NCI-H69 (cell line): ENCODE measurements around the gene HAND1.
"Not testable (repeated sequence)": the region's sequence is repeated elsewhere in the genome, so short reads cannot be mapped to it uniquely, and the experiment has no call there.

ENCODE experiments used
- DNase-seq: peaks from one replicate; lab custom pipeline; 2025; lab: John Stamatoyannopoulos, UW

HAND1 gene

GRCh38 chr5:154478224-154478565 is at the start of gene HAND1:
Gene HAND1, minus strand, starts transcription at chr5:154478227. Its CDS starts 219 bp downstream, at chr5:154478008.
- peak; percentile 86 for DNase-seq

- no peak for DNase-seq
These were observed 48.5 kb upstream of the HAND1 start for GRCh38 chr5:154526231-154527226.

- DNase-seq: no peak
These were observed 46.8 kb upstream of the HAND1 start for GRCh38 chr5:154524859-154525258.

- DNase-seq: no peak
These were observed 46.2 kb upstream of the HAND1 start for GRCh38 chr5:154524181-154524580.

- peak; percentile 75 for DNase-seq
These were observed 45.7 kb upstream of the HAND1 start for GRCh38 chr5:154523709-154524108.

- peak; percentile 23 for DNase-seq
These were observed 45.1 kb upstream of the HAND1 start for GRCh38 chr5:154523104-154523503.

- no peak for DNase-seq
These were observed 44.3 kb upstream of the HAND1 start for GRCh38 chr5:154522284-154522683.

- no peak for DNase-seq
These were observed 43.7 kb upstream of the HAND1 start for GRCh38 chr5:154521756-154522155.

- peak; percentile 90 for DNase-seq
These were observed 42.9 kb upstream of the HAND1 start for GRCh38 chr5:154520861-154521453.

- peak; percentile 89 for DNase-seq
These were observed 41.3 kb upstream of the HAND1 start for GRCh38 chr5:154519359-154519758.

GRCh38 chr5:154518438-154518867 is 40.4 kb upstream of the HAND1 start:
- no peak for DNase-seq

GRCh38 chr5:154517810-154518437 is 39.9 kb upstream of the HAND1 start:
- no peak for DNase-seq

GRCh38 chr5:154517181-154517580 is 39.2 kb upstream of the HAND1 start:
- no peak for DNase-seq

- no peak for DNase-seq
These were observed 38.4 kb upstream of the HAND1 start for GRCh38 chr5:154516475-154516874.

GRCh38 chr5:154515488-154515887 is 37.5 kb upstream of the HAND1 start:
- DNase-seq: not testable (repeated sequence)

GRCh38 chr5:154514331-154514730 is 36.3 kb upstream of the HAND1 start:
- no peak for DNase-seq

GRCh38 chr5:154513669-154514084 is 35.6 kb upstream of the HAND1 start:
- DNase-seq: no peak

- DNase-seq: no peak
These were observed 34.0 kb upstream of the HAND1 start for GRCh38 chr5:154511984-154512383.

GRCh38 chr5:154509784-154510555 is 31.9 kb upstream of the HAND1 start:
- DNase-seq: no peak

- DNase-seq: no peak
These were observed 30.1 kb upstream of the HAND1 start for GRCh38 chr5:154508114-154508513.

GRCh38 chr5:154506716-154507080 is 28.7 kb upstream of the HAND1 start:
- no peak for DNase-seq
